Liver (tissue), 9 donors: ENCODE data around the gene HSPBAP1. TPM values are rescaled to one million over a fixed set of nuclear protein-coding genes. Genes with fewer than 3 reads are reported as not detected.

Source experiments
- DNase-seq: peaks from one replicate; pipeline ENCODE4 v3.0.0-alpha.2; 2017; ENCODE audit warnings: low spot score
- H3K27ac ChIP-seq, 2 donors: one replicate each; pipeline ENCODE4 v1.7.0; 2013; ENCODE audit warnings: inconsistent platforms in 2 of 2, low read length in 2 of 2, control low read depth in 1 of 2, low read depth in 1 of 2, mild to moderate bottlenecking in 1 of 2
- H3K27me3 ChIP-seq, 4 donors: one replicate each; pipeline versions ENCODE4 v1.6.1 to v1.7.0; 2013; ENCODE audit warnings: low read length in 3 of 4, inconsistent platforms in 1 of 4, mild to moderate bottlenecking in 1 of 4, moderate library complexity in 1 of 4; ENCODE audit not compliant: control insufficient read depth in 4 of 4, insufficient read depth in 4 of 4
- H3K36me3 ChIP-seq, 4 donors: one replicate each; pipeline versions ENCODE4 v1.6.1 to v1.7.0; 2013; ENCODE audit warnings: low read length in 3 of 4, mild to moderate bottlenecking in 3 of 4, low read depth in 1 of 4, moderate library complexity in 1 of 4; ENCODE audit not compliant: control insufficient read depth in 4 of 4, insufficient read depth in 3 of 4
- H3K4me1 ChIP-seq, 4 donors: one replicate each; pipeline versions ENCODE4 v1.6.1 to v1.7.0; 2013; ENCODE audit warnings: low read length in 3 of 4, mild to moderate bottlenecking in 3 of 4, moderate library complexity in 1 of 4; ENCODE audit not compliant: control insufficient read depth in 4 of 4, insufficient read depth in 4 of 4
- H3K4me3 ChIP-seq, 3 donors: one replicate each; pipeline versions ENCODE4 v1.6.1 to v1.7.0; 2013; ENCODE audit warnings: low read length in 3 of 3, control low read depth in 1 of 3, low read depth in 1 of 3, mild to moderate bottlenecking in 1 of 3
- H3K9ac ChIP-seq, 2 donors: one replicate each; pipeline ENCODE4 v1.7.0; 2013; ENCODE audit warnings: low read length in 2 of 2, mild to moderate bottlenecking in 2 of 2, moderate library complexity in 2 of 2, control low read depth in 1 of 2, low read depth in 1 of 2
- H3K9me3 ChIP-seq, 4 donors: one replicate each; pipeline versions ENCODE4 v1.6.1 to v1.7.0; 2013; ENCODE audit warnings: low read length in 3 of 4; ENCODE audit not compliant: control insufficient read depth in 4 of 4
- CTCF ChIP-seq: fragments of 150-350 bp; IDR thresholded peaks from 2 replicates; pipeline ENCODE4 v1.5.1; 2017; ENCODE audit warnings: improper control_type of control experiment, low read depth, low read length; ENCODE audit not compliant: missing input control
- EGR1 ChIP-seq, 2 donors: IDR thresholded peaks; 2 replicates each; pipeline ENCODE4 v1.6.1; 2016 to 2018; ENCODE audit warnings: antibody characterized with exemption in 2 of 2, low read depth in 2 of 2
- FOXA1 ChIP-seq: IDR thresholded peaks from 2 replicates; pipeline ENCODE4 v1.6.1; 2016; ENCODE audit warnings: antibody characterized with exemption
- FOXA2 ChIP-seq: IDR thresholded peaks from 2 replicates; pipeline ENCODE4 v1.6.1; 2016; ENCODE audit warnings: antibody characterized with exemption
- GABPA ChIP-seq, 2 donors: IDR thresholded peaks in 1 of 2; conservative IDR thresholded peaks in 1 of 2; 2 replicates each; pipeline ENCODE4 v1.6.1; 2016; ENCODE audit warnings: antibody characterized with exemption in 2 of 2, mild to moderate bottlenecking in 1 of 2, moderate library complexity in 1 of 2
- HNF4A ChIP-seq, 2 donors: conservative IDR thresholded peaks; 2 replicates each; pipeline ENCODE4 v1.6.1; 2016; ENCODE audit warnings: antibody characterized with exemption in 2 of 2, mild to moderate bottlenecking in 2 of 2
- HNF4G ChIP-seq: IDR thresholded peaks from 2 replicates; pipeline ENCODE4 v1.6.1; 2016; ENCODE audit warnings: antibody characterized with exemption
- JUND ChIP-seq, 2 donors: IDR thresholded peaks; 2 replicates each; pipeline ENCODE4 v1.6.1; 2016; ENCODE audit warnings: antibody characterized with exemption in 2 of 2
- MAX ChIP-seq: IDR thresholded peaks from 2 replicates; pipeline ENCODE4 v1.6.1; 2016; ENCODE audit warnings: antibody characterized with exemption
- RAD21 ChIP-seq, 2 donors: IDR thresholded peaks; 2 replicates each; pipeline ENCODE4 v1.6.1; 2016; ENCODE audit warnings: antibody characterized with exemption in 2 of 2, mild to moderate bottlenecking in 2 of 2
- REST ChIP-seq: IDR thresholded peaks from 2 replicates; pipeline ENCODE4 v1.6.1; 2016; ENCODE audit warnings: antibody characterized with exemption, mild to moderate bottlenecking
- RXRA ChIP-seq, 2 donors: IDR thresholded peaks; 2 replicates each; pipeline ENCODE4 v1.6.1; 2017 to 2018; ENCODE audit warnings: antibody characterized with exemption in 2 of 2, mild to moderate bottlenecking in 1 of 2
- SP1 ChIP-seq: IDR thresholded peaks from 2 replicates; pipeline ENCODE4 v1.6.1; 2018; ENCODE audit warnings: antibody characterized with exemption, mild to moderate bottlenecking
- TAF1 ChIP-seq: conservative IDR thresholded peaks from 2 replicates; pipeline ENCODE4 v1.6.1; 2016; ENCODE audit warnings: antibody characterized with exemption, mild to moderate bottlenecking
- YY1 ChIP-seq: IDR thresholded peaks from 2 replicates; pipeline ENCODE4 v1.6.1; 2016; ENCODE audit warnings: antibody characterized with exemption, mild to moderate bottlenecking
- ZBTB33 ChIP-seq: IDR thresholded peaks from 2 replicates; pipeline ENCODE4 v1.6.1; 2016; ENCODE audit warnings: antibody characterized with exemption
- WGBS: extraction: QIAGEN DNeasy Blood & Tissue Kit; methylation state at CpG from one replicate; pipeline ENCODE4 v1.1.7; 2013; 5-methylcytosine and 5-hydroxymethylcytosine counted together
- polyA plus RNA-seq, 2 donors: library from polyadenylated mRNA; stranded (reverse) in 1 of 2; unstranded in 1 of 2; fragments of 200-250 nt in 1 of 2; fragments of >200 nt in 1 of 2; fragmentation: Nextera tagmentation in 1 of 2; extraction: Ambion mirVana in 1 of 2; gene quantifications; one replicate each; pipeline versions ENCODE4 v1.2.1 to v1.2.3, GENCODE V29; 2013 to 2015
- total RNA-seq, 2 donors: library from RNA; depleted of rRNA; stranded (reverse); fragments of >200 nt; gene quantifications; one replicate each; pipeline ENCODE4 v1.2.3, GENCODE V29; 2014
- donor health status: healthy.
- donor health status: healthy.
- donor health status: healthy.
- donor health status: healthy.
- donor health status: healthy.

Gene HSPBAP1
- total and polyA plus RNA-seq, 4 donors = 2.2 to 5.3 (median 3.9) TPM

- Histone ChIP-seq H3K9me3 (no peaks in the 10 kb centered on the region), H3K36me3 (no peaks in the 10 kb centered on the region), H3K27me3 (no peaks in the 10 kb centered on the region), H3K4me1 (peaks cover 2 to 14% (median 7%) of the 10 kb centered on the region in 4 donors), H3K4me3 (no peak overlapping the region), H3K9ac (no peak overlapping the region), H3K27ac (no peak overlapping the region)
- TF ChIP-seq MAX = no peak
- TF ChIP-seq SP1 = no peak
- no peak for TF ChIP-seq REST
- no peak for TF ChIP-seq YY1
- no peak for TF ChIP-seq CTCF
- no peak for TF ChIP-seq ZBTB33
- TF ChIP-seq JUND (IDR thresholded peaks at IDR 0.05) = no peak
- TF ChIP-seq HNF4G = no peak
- no peak for TF ChIP-seq RXRA (IDR thresholded peaks at IDR 0.05)
- no peak for TF ChIP-seq HNF4A (conservative IDR thresholded peaks at IDR 0.05)
- TF ChIP-seq RAD21 (IDR thresholded peaks at IDR 0.05) = no peak
- no peak for TF ChIP-seq FOXA2
- TF ChIP-seq EGR1 (IDR thresholded peaks at IDR 0.05; ENCODE audit: low read depth in 2 of 2) = no peak
- 92% methylated on average over 3 of the region's 3 CpGs for WGBS
- DNase-seq = no peak
These were observed 7.1 kb upstream of the HSPBAP1 start for GRCh38 chr3:122800706-122801237.

- no peak overlapping the region for H3K4me3 ChIP-seq
- 88% methylated on average over 1 of the region's 1 CpG for WGBS
- no peak for DNase-seq
- H3K9me3 ChIP-seq = no peaks in the 10 kb centered on the region
- no peaks in the 10 kb centered on the region for H3K36me3 ChIP-seq
- H3K27ac ChIP-seq = no peak overlapping the region
- H3K4me1 ChIP-seq = peaks cover 2 to 19% (median 11%) of the 10 kb centered on the region in 4 donors
- H3K9ac ChIP-seq = no peak overlapping the region
- H3K27me3 ChIP-seq = no peaks in the 10 kb centered on the region
- TF ChIP-seq TAF1 (no peak), FOXA1 (no peak), CTCF (no peak), FOXA2 (no peak), REST (no peak), GABPA (IDR thresholded peaks at IDR 0.05 in 1 of 2, conservative IDR thresholded peaks at IDR 0.05 in 1 of 2) (no peak), JUND (IDR thresholded peaks at IDR 0.05) (no peak), SP1 (no peak), EGR1 (IDR thresholded peaks at IDR 0.05; ENCODE audit: low read depth in 2 of 2) (no peak)
These were observed 6.4 kb upstream of the HSPBAP1 start for GRCh38 chr3:122800031-122800430.
